ENCODE data around the gene PRKCD.

PRKCD gene

DNA sequence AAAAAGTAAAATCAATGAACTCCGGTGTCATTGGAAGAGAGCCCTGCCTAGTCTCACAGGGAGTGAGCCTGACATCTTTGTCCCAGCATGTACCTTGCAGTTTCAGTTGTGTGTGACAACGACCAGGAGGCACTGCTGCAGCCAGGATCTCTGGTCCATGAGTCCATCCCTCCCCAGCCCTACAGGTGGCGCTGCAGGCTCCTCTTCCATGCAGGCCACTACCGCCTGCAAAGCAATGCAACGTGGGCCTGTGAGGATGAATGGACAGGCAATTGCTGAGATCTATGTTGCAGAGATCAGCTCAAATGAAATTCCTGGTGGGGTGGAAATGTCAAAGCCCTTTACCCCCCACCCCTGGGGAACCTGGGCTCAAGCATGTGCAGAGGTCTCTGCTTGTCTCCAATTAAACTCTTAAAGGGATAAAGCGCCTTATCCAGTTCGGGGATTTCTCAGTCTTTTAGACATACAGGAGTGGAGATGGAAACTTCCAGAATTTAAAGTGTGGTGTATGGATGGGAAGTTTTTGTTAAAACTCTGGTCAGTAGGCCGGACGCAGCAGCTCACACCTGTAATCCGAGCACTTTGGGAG is 59.0 kb downstream of the PRKCD start:
- Histone ChIP-seq H3K4me1 (ENCODE audit: insufficient read depth, low read length, poor library complexity, severe bottlenecking) (no peaks in the 10 kb centered on the region), H3K27me3 (ENCODE audit: insufficient read depth, low read length, poor library complexity, severe bottlenecking) (no peaks in the 10 kb centered on the region), H3F3A (ENCODE audit: low read depth) (no peaks in the 10 kb centered on the region), H3K79me2 (ENCODE audit: insufficient read depth, low read length) (no peaks in the 10 kb centered on the region), H3K36me3 (ENCODE audit: insufficient read depth, low read length) (peaks cover 12% of the 10 kb centered on the region; the same call in 1 of the 2 replicates), H3K4me2 (ENCODE audit: low read depth, low read length, poor library complexity, severe bottlenecking) (no peak overlapping the region), H3K9me2 (replicated peaks; ENCODE audit: low read depth, low read length) (no peaks in the 10 kb centered on the region), H3K9me3 (ENCODE audit: insufficient read depth, low read depth, low read length) (no peaks in the 10 kb centered on the region), H3K4me3 (ENCODE audit: low read length, poor library complexity, severe bottlenecking) (no peak overlapping the region), H2AFZ (ENCODE audit: low read length) (no peak overlapping the region), H4K20me1 (ENCODE audit: insufficient read depth, low read length, poor library complexity, severe bottlenecking) (no peaks in the 10 kb centered on the region), H3K9ac (ENCODE audit: low read depth, low read length, poor library complexity, severe bottlenecking) (no peak overlapping the region)
- TF ChIP-seq CTCF (conservative IDR thresholded peaks at IDR 0.05; ENCODE audit: low read length) (peak; percentile 93), EZH2phosphoT487 (IDR thresholded peaks at IDR 0.05; ENCODE audit: borderline replicate concordance) (no peak)

DNA sequence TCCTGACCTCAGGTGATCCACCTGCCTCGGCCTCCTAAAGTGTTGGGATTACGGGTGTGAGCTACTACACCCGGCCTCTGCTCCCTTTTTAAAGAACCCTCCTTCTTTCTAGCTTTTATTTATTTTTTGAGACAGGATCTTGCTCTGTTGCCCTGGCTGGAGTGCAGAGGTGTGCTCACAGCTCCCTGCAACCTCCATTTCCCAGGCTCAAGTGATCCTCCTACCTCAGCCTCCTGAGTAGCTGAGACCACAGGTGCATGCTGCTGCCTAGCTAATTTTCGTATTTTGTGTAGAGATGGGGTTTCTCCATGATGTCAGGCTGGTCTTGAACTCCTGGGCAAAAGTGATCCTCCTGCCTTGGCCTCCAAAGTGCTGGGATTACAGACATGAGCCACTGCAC is 60.3 kb downstream of the PRKCD start:
- Histone ChIP-seq H4K20me1 (ENCODE audit: insufficient read depth, low read length, poor library complexity, severe bottlenecking) (no peaks in the 10 kb centered on the region), H3K9ac (ENCODE audit: low read depth, low read length, poor library complexity, severe bottlenecking) (no peak overlapping the region), H3K4me2 (ENCODE audit: low read depth, low read length, poor library complexity, severe bottlenecking) (no peak overlapping the region), H2AFZ (ENCODE audit: low read length) (no peak overlapping the region), H3K27me3 (ENCODE audit: insufficient read depth, low read length, poor library complexity, severe bottlenecking) (no peaks in the 10 kb centered on the region), H3K9me3 (ENCODE audit: insufficient read depth, low read depth, low read length) (no peaks in the 10 kb centered on the region), H3K4me3 (ENCODE audit: low read length, poor library complexity, severe bottlenecking) (no peak overlapping the region), H3F3A (ENCODE audit: low read depth) (no peaks in the 10 kb centered on the region), H3K4me1 (ENCODE audit: insufficient read depth, low read length, poor library complexity, severe bottlenecking) (no peaks in the 10 kb centered on the region), H3K36me3 (ENCODE audit: insufficient read depth, low read length) (peaks cover 26% of the 10 kb centered on the region; the same call in 1 of the 2 replicates), H3K9me2 (replicated peaks; ENCODE audit: low read depth, low read length) (no peaks in the 10 kb centered on the region), H3K79me2 (ENCODE audit: insufficient read depth, low read length) (no peaks in the 10 kb centered on the region)
- TF ChIP-seq EZH2phosphoT487 (IDR thresholded peaks at IDR 0.05; ENCODE audit: borderline replicate concordance) (no peak), CTCF (conservative IDR thresholded peaks at IDR 0.05; ENCODE audit: low read length) (no peak)

DNA sequence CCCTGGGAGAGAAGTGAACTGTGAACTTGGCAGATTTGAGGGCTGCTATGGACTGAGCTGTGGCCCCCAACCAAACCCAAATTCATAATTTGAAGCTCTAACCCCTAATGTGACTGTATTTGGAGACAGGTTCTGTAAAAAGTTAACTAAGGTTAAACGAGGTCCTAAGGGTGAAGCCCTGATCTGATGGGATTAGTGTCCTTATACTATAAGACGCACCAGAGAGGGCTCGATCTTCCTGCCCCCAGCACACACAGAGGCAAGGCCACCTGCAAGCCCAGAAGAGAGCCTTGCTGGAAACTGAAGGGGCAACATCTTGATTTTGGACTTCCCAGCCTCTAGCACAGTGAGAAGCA is 60.8 kb downstream of the PRKCD start:
- Histone ChIP-seq H3K79me2 (ENCODE audit: insufficient read depth, low read length) (no peaks in the 10 kb centered on the region), H3K4me3 (ENCODE audit: low read length, poor library complexity, severe bottlenecking) (no peak overlapping the region), H3K27me3 (ENCODE audit: insufficient read depth, low read length, poor library complexity, severe bottlenecking) (no peaks in the 10 kb centered on the region), H3K9me3 (ENCODE audit: insufficient read depth, low read depth, low read length) (no peaks in the 10 kb centered on the region), H3K4me1 (ENCODE audit: insufficient read depth, low read length, poor library complexity, severe bottlenecking) (no peaks in the 10 kb centered on the region), H3K4me2 (ENCODE audit: low read depth, low read length, poor library complexity, severe bottlenecking) (no peak overlapping the region), H3F3A (ENCODE audit: low read depth) (no peaks in the 10 kb centered on the region), H3K9me2 (replicated peaks; ENCODE audit: low read depth, low read length) (no peaks in the 10 kb centered on the region), H4K20me1 (ENCODE audit: insufficient read depth, low read length, poor library complexity, severe bottlenecking) (no peaks in the 10 kb centered on the region), H3K9ac (ENCODE audit: low read depth, low read length, poor library complexity, severe bottlenecking) (no peak overlapping the region), H3K36me3 (ENCODE audit: insufficient read depth, low read length) (peaks cover 30% of the 10 kb centered on the region; the same call in 1 of the 2 replicates), H2AFZ (ENCODE audit: low read length) (no peak overlapping the region)
- TF ChIP-seq EZH2phosphoT487 (IDR thresholded peaks at IDR 0.05; ENCODE audit: borderline replicate concordance) (no peak), CTCF (conservative IDR thresholded peaks at IDR 0.05; ENCODE audit: low read length) (no peak)

Data from Loucy (cell line).